HepG2 (cell line): ENCODE results near the gene BTF3L4. TPM values are rescaled to one million over a fixed set of nuclear protein-coding genes. Genes with fewer than 3 reads are reported as not detected.

Experiments used
- CREB1 ChIP-seq, 2 experiments: fragments of 450-650 bp in 1 of 2; IDR thresholded peaks; 2 replicates each; pipeline ENCODE4 v1.6.1; 2016 to 2017; ENCODE audit warnings: control low read depth in 1 of 2, mild to moderate bottlenecking in 1 of 2, missing compliant biosample characterization in 1 of 2, missing genetic modification characterization in 1 of 2
- ELF3 ChIP-seq: IDR thresholded peaks from 2 replicates; pipeline ENCODE4 v1.6.1; 2016; ENCODE audit warnings: missing genetic modification reagents, missing compliant biosample characterization
- ELF4 ChIP-seq: sonication (generic); formaldehyde crosslinking; IDR thresholded peaks from 2 replicates; pipeline ENCODE4 v1.5.0; 2020; ENCODE audit warnings: missing genetic modification reagents, mild to moderate bottlenecking, moderate library complexity, borderline replicate concordance
- MTF1 ChIP-seq: sonication (generic); formaldehyde crosslinking; IDR thresholded peaks from 2 replicates; pipeline ENCODE4 v1.5.0; 2020; ENCODE audit warnings: missing genetic modification reagents
- PTBP1 ChIP-seq: fragments of 200-400 bp; formaldehyde crosslinking; IDR thresholded peaks from 2 replicates; pipeline ENCODE4 v1.6.1; 2018; ENCODE audit warnings: low read length, low read depth; ENCODE audit not compliant: poor library complexity, severe bottlenecking
- RFX3 ChIP-seq: IDR thresholded peaks from 2 replicates; pipeline ENCODE4 v1.6.1; 2016; ENCODE audit warnings: missing biosample characterization, missing genetic modification reagents
- ZBTB7A ChIP-seq: sonication (generic); formaldehyde crosslinking; IDR thresholded peaks from 2 replicates; pipeline ENCODE4 v1.8.0; 2022; ENCODE audit warnings: mild to moderate bottlenecking, missing genetic modification reagents
- ZKSCAN1 ChIP-seq: fragments of 150-350 bp; IDR thresholded peaks from 2 replicates; pipeline ENCODE4 v1.6.1; 2014; ENCODE audit warnings: low read length
- ZNF101 ChIP-seq: sonication (generic); formaldehyde crosslinking; IDR thresholded peaks from 2 replicates; pipeline ENCODE4 v1.4.0; 2020; ENCODE audit warnings: mild to moderate bottlenecking, low read depth, missing genetic modification reagents, borderline replicate concordance
- ZNF468 ChIP-seq: sonication (generic); formaldehyde crosslinking; IDR thresholded peaks from 2 replicates; pipeline ENCODE4 v1.8.0; 2022; ENCODE audit warnings: mild to moderate bottlenecking, moderate library complexity, missing genetic modification reagents
- ZNF607 ChIP-seq: sonication (generic); formaldehyde crosslinking; IDR thresholded peaks from 2 replicates; pipeline ENCODE4 v1.5.1; 2020; ENCODE audit warnings: missing genetic modification reagents, mild to moderate bottlenecking, borderline replicate concordance
- ZNF782 ChIP-seq: sonication (generic); formaldehyde crosslinking; IDR thresholded peaks from 2 replicates; pipeline ENCODE4 v1.4.0; 2020; ENCODE audit warnings: missing genetic modification reagents, mild to moderate bottlenecking, borderline replicate concordance
- ZSCAN22 ChIP-seq: sonication (generic); formaldehyde crosslinking; IDR thresholded peaks from 2 replicates; pipeline ENCODE4 v1.4.0; 2020; ENCODE audit warnings: mild to moderate bottlenecking, missing genetic modification reagents
- polyA plus RNA-seq, 8 experiments: library from polyadenylated mRNA; depleted of rRNA in 3 of 8; stranded (reverse) in 7 of 8; unstranded in 1 of 8; fragments of >200 nt; fragmentation: Illumina TruSeq in 4 of 8; extraction: Trizol in 4 of 8; gene quantifications; 2 replicates each; pipeline versions ENCODE4 v1.2.1 to v1.2.3, GENCODE V29; 2011 to 2016; ENCODE audit warnings: low read depth in 4 of 8, missing spikeins in 1 of 8, mixed read lengths in 1 of 8; ENCODE audit not compliant: insufficient read depth in 1 of 8
- total RNA-seq, 5 experiments: library from RNA; depleted of rRNA; stranded (reverse); fragments of >200 nt; fragmentation: Illumina TruSeq; extraction: Trizol; gene quantifications; 2 replicates each; pipeline ENCODE4 v1.2.3, GENCODE V29; 2016; ENCODE audit warnings: low read depth in 1 of 5
- TF ChIP-seq, protein P1 (sequence below): sonication (generic); formaldehyde crosslinking; IDR thresholded peaks from 2 replicates; pipeline ENCODE4 v1.4.0; 2020; ENCODE audit warnings: missing genetic modification reagents
- TF ChIP-seq, protein P2 (sequence below): fragments of 450-650 bp; IDR thresholded peaks from 2 replicates; pipeline ENCODE4 v1.6.1; 2017
- TF ChIP-seq, protein P3 (sequence below): sonication (generic); formaldehyde crosslinking; IDR thresholded peaks from 2 replicates; pipeline ENCODE4 v1.4.0; 2020; ENCODE audit warnings: missing genetic modification reagents, borderline replicate concordance
- TF ChIP-seq, protein P4 (sequence below): IDR thresholded peaks from 2 replicates; pipeline ENCODE4 v1.6.1; 2016; ENCODE audit warnings: mild to moderate bottlenecking
- TF ChIP-seq, protein P5 (sequence below): sonication (generic); formaldehyde crosslinking; conservative IDR thresholded peaks from 2 replicates; pipeline ENCODE4 v1.8.0; 2022; ENCODE audit warnings: mild to moderate bottlenecking, moderate library complexity, missing genetic modification reagents

BTF3L4 gene
- total and polyA plus RNA-seq, 2 of the 13 experiments (the other 11 are each of a cell fraction or from before 2014, with no cell fraction given) = 59.0 to 74.3 TPM

DNA sequence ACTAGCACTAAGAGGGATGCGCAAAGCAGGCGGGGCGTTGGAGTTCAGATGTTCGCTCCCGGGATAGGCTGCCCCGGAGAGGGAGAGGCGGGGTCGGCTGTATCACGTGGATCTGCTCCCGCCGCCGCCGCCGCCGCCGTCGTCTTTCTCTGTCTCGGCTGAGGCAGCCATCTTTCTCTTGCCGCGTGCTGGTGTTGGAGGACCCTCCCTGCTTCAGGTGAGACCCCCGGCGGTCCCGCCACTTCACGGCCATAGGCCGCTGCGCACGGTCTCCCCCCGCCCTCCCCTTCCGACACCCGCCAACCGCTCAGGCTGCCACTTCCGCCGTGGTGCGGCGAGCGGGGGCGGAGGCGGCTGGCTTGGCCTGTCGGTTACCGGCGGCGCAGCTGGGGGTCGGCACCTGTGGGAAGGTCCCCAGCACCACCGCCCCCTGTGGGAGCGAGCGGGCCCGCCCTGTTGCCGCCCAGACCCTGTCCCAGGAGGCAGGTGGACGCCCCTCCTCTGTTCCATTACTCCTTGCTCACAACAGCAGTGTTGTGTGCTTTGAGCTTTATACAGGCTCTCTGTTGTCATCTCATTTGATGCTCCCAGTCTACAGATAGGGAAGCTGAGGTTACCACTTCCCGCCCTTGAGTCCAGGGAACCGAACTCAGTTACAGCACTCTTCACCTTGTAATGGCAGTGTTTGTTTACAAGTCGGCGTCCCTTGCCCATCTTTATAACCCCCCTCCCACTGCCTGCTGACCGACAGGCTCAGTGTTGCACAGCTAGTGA, at the start of gene BTF3L4 (continued):
- TF ChIP-seq ZNF607 (CRISPR knock-in tag) = peak; percentile 75
- TF ChIP-seq ZNF468 = 0 out of 2 replicates have a peak, but pooled peaks have one; percentile 69
- TF ChIP-seq, protein P1, sequence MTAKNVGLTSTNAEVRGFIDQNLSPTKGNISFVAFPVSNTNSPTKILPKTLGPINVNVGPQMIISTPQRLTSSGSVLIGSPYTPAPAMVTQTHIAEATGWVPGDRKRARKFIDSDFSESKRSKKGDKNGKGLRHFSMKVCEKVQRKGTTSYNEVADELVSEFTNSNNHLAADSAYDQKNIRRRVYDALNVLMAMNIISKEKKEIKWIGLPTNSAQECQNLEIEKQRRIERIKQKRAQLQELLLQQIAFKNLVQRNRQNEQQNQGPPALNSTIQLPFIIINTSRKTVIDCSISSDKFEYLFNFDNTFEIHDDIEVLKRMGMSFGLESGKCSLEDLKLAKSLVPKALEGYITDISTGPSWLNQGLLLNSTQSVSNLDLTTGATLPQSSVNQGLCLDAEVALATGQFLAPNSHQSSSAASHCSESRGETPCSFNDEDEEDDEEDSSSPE (CRISPR knock-in tag) = peak; percentile 79
- no peak for TF ChIP-seq MTF1 (CRISPR knock-in tag)
- no peak for TF ChIP-seq ELF4 (CRISPR knock-in tag)
- TF ChIP-seq ZSCAN22 = no peak
- TF ChIP-seq ZNF782 (CRISPR knock-in tag) = no peak
- peak; percentile 45; the same call in 1 of the 2 replicates for TF ChIP-seq ELF3
- TF ChIP-seq, protein P2, sequence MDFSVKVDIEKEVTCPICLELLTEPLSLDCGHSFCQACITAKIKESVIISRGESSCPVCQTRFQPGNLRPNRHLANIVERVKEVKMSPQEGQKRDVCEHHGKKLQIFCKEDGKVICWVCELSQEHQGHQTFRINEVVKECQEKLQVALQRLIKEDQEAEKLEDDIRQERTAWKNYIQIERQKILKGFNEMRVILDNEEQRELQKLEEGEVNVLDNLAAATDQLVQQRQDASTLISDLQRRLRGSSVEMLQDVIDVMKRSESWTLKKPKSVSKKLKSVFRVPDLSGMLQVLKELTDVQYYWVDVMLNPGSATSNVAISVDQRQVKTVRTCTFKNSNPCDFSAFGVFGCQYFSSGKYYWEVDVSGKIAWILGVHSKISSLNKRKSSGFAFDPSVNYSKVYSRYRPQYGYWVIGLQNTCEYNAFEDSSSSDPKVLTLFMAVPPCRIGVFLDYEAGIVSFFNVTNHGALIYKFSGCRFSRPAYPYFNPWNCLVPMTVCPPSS = no peak
- peak; percentile 40 for TF ChIP-seq PTBP1
- TF ChIP-seq, protein P3, sequence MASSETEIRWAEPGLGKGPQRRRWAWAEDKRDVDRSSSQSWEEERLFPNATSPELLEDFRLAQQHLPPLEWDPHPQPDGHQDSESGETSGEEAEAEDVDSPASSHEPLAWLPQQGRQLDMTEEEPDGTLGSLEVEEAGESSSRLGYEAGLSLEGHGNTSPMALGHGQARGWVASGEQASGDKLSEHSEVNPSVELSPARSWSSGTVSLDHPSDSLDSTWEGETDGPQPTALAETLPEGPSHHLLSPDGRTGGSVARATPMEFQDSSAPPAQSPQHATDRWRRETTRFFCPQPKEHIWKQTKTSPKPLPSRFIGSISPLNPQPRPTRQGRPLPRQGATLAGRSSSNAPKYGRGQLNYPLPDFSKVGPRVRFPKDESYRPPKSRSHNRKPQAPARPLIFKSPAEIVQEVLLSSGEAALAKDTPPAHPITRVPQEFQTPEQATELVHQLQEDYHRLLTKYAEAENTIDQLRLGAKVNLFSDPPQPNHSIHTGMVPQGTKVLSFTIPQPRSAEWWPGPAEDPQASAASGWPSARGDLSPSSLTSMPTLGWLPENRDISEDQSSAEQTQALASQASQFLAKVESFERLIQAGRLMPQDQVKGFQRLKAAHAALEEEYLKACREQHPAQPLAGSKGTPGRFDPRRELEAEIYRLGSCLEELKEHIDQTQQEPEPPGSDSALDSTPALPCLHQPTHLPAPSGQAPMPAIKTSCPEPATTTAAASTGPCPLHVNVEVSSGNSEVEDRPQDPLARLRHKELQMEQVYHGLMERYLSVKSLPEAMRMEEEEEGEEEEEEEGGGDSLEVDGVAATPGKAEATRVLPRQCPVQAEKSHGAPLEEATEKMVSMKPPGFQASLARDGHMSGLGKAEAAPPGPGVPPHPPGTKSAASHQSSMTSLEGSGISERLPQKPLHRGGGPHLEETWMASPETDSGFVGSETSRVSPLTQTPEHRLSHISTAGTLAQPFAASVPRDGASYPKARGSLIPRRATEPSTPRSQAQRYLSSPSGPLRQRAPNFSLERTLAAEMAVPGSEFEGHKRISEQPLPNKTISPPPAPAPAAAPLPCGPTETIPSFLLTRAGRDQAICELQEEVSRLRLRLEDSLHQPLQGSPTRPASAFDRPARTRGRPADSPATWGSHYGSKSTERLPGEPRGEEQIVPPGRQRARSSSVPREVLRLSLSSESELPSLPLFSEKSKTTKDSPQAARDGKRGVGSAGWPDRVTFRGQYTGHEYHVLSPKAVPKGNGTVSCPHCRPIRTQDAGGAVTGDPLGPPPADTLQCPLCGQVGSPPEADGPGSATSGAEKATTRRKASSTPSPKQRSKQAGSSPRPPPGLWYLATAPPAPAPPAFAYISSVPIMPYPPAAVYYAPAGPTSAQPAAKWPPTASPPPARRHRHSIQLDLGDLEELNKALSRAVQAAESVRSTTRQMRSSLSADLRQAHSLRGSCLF = no peak
- no peak for TF ChIP-seq CREB1 (IDR thresholded peaks at IDR 0.05)
- no peak for TF ChIP-seq CREB1 (CRISPR knock-in tag; IDR thresholded peaks at IDR 0.05)
- TF ChIP-seq, protein P4, sequence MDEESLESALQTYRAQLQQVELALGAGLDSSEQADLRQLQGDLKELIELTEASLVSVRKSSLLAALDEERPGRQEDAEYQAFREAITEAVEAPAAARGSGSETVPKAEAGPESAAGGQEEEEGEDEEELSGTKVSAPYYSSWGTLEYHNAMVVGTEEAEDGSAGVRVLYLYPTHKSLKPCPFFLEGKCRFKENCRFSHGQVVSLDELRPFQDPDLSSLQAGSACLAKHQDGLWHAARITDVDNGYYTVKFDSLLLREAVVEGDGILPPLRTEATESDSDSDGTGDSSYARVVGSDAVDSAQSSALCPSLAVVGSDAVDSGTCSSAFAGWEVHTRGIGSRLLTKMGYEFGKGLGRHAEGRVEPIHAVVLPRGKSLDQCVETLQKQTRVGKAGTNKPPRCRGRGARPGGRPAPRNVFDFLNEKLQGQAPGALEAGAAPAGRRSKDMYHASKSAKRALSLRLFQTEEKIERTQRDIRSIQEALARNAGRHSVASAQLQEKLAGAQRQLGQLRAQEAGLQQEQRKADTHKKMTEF (CRISPR knock-in tag) = peak; percentile 33; the same call in 1 of the 2 replicates
- TF ChIP-seq, protein P5, sequence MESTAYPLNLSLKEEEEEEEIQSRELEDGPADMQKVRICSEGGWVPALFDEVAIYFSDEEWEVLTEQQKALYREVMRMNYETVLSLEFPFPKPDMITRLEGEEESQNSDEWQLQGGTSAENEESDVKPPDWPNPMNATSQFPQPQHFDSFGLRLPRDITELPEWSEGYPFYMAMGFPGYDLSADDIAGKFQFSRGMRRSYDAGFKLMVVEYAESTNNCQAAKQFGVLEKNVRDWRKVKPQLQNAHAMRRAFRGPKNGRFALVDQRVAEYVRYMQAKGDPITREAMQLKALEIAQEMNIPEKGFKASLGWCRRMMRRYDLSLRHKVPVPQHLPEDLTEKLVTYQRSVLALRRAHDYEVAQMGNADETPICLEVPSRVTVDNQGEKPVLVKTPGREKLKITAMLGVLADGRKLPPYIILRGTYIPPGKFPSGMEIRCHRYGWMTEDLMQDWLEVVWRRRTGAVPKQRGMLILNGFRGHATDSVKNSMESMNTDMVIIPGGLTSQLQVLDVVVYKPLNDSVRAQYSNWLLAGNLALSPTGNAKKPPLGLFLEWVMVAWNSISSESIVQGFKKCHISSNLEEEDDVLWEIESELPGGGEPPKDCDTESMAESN (CRISPR knock-in tag) = peak; percentile 79; the same call in 1 of the 2 replicates
- peak; percentile 86 for TF ChIP-seq ZBTB7A (CRISPR knock-in tag)
- no peak for TF ChIP-seq ZKSCAN1
- TF ChIP-seq ZNF101 = no peak
- TF ChIP-seq RFX3 (CRISPR knock-in tag) = no peak
